HG02610 (cell line): Measurements from ENCODE around the gene RNH1.
A peak's percentile ranks its signal among the peaks of the same experiment; 100 is the strongest.
"Not testable (repeated sequence)": the region's sequence is repeated elsewhere in the genome, so short reads cannot be mapped to it uniquely, and the experiment has no call there.

Source experiments
- ATAC-seq: cut with Tn5 transposase; IDR thresholded peaks from one replicate; pipeline ENCODE4 v1.9.1; 2021; ENCODE audit warnings: mild to moderate bottlenecking, moderate library complexity; ENCODE audit not compliant: unreplicated experiment

The RNH1 gene

DNA sequence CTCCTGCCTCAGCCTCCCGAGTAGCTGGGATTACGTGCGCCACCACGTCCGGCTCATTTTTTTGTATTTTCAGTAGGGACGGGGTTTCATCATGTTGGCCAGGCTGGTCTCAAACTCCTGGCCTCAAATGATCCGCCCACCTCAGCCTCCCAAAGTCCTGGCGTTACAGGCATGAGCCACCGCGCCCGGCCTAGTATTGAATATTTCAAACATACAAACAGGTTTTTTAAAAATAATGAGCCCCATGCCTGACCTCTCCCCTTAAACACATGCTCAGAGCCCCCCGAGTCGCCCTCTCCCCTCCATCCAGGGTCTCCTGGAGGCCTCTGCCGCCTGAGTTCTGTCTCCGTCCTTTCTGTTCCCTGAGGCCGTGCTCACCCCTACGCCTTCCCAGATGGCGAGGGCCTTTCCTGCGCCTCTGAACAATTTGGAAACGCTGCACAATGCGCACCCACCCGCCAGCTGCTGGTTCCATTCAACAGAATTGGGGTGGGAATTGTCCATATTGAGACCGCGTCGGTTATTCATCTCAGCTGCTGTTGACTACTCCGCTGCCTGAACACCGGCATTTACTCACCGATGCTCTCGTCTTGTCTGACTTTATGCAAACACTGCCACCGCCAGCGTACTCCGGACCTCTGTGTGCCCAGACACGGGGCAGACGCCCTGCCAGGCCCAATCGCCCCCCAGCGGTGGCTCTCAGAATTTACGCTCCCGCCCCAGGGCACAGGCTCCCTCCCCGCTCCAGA lies 13.6 kb upstream of the RNH1 start:
- ATAC-seq, result no peak

DNA sequence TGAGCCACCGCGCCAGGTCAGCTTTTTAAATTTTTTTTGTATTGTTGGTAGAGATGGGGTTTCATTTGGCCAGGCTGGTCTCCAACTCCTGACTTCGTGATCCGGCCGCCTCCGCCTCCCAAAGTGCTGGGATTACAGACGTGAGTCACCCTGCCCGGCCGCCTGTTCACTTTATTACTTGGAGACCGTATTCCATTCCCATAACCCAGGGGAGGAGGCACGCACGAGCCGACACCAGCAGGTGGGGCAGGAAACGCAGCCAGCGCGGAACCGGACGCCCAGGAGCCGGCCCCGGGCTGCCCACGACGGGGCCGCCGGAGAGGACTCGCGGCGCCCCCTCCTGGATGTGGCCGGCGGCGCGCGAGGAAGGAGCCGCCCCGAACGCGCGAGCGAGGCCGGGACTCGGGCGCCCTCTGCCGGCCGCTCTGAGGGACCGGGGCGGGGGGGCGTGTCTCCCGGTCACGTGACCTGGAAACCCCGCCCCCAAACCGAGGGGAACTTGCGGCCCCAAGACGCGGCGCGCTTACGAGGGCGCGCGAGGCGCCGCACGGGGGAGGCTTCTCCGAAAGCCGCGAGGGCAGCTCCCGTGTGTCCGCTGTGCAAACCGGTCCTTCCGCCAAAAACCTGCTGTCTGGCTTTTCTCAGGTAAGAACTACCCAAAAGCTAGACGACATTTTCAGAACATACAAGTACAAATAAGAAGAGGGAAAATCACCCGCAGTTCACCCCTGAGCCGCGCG lies 11.6 kb upstream of the RNH1 start:
- ATAC-seq, result peak; percentile 60

GRCh38 chr11:516918-517685 lies 10.1 kb upstream of the RNH1 start:
- not testable (repeated sequence) for ATAC-seq

DNA sequence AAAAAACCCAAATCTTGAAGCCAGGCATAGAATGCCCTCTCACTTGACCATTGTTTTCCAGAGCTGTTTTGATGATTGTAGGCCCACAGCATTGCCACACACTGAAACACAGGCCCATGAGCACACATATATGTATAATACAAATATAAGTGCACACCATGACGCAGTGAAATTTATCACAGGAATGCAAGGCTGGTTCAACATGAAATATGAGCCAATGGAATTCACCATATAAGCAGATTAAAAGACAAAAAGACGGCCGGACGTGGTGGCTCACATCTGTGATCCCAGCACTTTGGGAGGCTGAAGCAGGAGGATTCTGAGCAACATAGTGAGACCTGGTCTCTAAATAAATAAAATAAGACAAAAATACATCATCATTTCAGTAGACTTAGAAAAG lies 9.4 kb upstream of the RNH1 start:
- ATAC-seq, result no peak

GRCh38 chr11:515131-515530 lies 8.1 kb upstream of the RNH1 start:
- no peak for ATAC-seq

DNA sequence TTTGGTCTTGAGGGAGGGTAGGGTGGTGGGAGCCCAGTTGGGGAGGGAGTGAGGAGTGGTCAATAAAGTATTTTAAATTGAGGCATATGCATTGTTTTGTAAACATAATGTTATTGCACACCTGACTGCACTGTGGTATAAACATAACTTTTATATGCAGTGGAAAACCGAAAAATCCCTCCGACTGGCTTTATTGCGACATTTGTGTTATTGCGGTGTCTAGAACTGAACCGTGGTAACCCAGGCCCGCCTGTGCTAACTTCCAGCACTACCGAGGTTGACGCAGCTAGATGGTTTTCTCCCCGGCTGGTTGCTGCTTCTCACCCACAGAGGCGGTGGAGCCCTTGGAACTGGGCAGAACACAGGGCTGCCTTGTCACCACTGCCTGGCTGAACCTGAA lies 7.6 kb upstream of the RNH1 start:
- ATAC-seq, result no peak

DNA sequence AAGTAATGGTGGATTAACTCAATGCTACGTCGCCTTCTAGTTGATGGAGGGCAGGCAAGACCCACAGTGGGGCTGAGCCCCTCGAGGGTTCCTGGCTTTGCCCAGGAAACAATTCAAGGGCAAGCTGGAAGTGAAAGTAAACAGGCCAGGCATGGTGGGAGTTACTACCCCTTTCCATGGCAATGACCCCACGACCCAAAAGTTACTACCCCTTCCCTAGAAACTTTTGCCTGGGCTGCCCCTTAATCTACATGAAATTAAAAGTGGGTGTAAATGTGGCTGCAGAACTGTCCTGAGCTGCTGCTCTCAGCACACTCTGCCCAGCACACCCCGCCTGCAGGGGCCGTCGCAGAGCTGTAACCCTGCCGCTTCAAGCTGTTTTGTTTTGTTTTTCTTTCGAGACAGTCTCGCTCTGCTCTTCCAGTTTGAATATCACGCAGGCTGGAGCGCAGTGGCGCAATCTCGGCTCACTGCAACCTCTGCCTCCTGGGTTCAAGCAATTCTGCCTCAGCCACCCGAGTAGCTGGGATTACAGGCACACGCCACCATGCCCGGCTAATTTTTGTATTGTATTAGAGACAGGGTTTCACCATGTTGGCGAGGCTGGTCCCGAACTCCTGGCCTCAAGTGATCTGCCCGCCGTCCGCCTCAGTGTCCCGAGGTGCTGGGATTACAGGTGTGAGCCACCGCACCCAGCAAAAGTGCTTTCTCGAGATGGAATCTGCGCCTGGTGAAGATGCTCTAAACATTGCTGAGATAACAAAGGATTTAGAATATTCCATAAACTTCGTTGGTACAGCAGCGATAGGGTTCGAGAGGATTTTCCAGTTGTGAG lies 5.9 kb upstream of the RNH1 start:
- no peak for ATAC-seq

DNA sequence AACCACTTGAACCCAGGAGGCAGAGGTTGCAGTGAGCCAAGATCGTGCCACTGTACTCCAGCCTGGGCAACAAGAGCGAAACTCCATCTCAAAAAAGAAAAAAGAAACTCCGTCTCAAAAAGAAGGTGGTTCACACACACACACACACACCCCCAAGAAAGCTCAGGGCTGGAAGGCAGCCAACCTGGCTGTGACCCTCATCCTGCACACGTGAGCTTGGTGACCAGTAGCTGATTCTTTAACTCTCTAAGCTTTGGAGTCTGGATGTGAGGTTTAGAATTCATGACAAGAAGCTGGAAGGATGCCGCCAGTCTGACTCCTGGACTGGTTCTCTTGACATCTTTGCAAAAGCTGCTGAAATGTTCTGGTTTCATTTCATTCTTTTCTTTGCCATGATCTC lies 1.9 kb upstream of the RNH1 start:
- ATAC-seq, result no peak

DNA sequence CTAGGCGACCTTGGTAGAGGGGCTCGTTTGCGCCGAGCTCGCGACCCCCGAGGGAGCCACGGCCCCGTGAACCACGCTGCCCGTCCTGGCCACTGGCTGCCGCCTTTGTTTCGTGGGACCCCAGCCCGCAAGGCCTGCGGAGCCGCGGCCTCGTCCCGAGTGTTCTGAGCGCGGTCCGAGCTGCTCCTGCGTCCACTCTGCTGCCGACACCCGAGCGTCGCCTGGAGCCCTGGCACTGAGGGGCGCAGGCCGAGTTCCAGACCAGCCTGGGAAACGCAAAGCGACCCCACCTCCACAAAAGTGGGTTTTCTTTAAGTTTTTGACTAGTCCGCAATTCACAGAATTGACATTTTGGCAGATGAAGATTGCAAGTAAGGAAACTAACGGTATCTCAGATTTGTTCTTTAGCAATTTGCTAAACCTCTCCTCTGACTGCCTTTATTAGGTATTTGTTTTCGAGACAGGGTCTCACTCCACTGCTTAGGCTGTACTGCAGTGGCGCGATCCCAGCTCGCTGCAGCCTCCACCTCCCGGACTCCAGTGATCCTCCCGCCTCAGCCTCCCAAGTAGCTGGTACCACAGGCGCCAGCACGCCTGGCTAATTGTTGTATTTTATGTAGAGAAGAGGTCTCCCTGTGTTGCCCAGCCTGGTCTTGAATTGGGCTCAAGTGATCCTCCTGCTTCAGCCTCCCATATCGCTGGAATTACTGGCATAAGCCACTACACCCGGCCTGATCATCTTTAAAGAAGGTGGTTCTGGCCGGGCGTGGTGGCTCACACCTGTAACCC lies 879 bp upstream of the RNH1 start:
- ATAC-seq, result no peak

DNA sequence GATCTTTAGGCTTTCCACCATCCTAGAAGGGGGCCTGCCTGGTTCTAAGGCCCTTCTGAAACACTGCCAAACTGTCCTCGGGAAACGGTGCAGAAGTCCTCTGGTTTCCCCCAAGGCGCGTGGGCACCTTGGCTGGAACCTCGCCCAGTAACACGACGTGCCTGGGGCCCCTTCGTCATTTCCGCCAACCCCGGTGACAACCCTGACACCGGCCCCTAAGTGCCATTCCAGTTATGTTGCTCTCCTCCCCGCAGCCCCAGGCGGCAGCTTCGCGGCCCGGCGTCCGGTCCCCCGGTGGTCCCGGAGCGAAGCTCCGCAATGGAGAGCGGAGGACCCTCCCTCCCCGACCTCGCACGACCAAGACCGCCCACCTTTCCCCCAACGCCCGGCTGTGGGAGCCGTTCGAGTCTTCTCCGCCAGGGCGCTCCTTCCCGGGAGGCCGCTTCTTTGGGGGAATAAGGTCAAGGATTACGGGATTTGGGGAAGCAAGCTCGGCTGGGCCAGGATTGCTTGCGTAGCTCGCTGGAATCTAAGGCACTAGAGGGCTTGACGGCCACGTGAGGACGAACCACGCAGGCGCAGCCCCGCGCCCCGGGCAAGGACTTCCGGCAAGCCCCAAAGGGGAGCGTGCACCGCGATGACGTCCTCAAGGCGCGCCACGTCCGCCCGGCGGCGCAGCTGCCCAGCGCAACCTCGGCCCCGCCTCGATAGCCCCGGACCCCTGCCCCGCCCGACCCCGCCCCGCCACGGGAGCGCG lies 626 bp downstream of the RNH1 start:
- peak; percentile 59 for ATAC-seq

- ATAC-seq, result no peak
These were observed 2.1 kb downstream of the RNH1 start for GRCh38 chr11:504994-505344.

GRCh38 chr11:504053-504993 lies 2.7 kb downstream of the RNH1 start:
- ATAC-seq, result no peak

DNA sequence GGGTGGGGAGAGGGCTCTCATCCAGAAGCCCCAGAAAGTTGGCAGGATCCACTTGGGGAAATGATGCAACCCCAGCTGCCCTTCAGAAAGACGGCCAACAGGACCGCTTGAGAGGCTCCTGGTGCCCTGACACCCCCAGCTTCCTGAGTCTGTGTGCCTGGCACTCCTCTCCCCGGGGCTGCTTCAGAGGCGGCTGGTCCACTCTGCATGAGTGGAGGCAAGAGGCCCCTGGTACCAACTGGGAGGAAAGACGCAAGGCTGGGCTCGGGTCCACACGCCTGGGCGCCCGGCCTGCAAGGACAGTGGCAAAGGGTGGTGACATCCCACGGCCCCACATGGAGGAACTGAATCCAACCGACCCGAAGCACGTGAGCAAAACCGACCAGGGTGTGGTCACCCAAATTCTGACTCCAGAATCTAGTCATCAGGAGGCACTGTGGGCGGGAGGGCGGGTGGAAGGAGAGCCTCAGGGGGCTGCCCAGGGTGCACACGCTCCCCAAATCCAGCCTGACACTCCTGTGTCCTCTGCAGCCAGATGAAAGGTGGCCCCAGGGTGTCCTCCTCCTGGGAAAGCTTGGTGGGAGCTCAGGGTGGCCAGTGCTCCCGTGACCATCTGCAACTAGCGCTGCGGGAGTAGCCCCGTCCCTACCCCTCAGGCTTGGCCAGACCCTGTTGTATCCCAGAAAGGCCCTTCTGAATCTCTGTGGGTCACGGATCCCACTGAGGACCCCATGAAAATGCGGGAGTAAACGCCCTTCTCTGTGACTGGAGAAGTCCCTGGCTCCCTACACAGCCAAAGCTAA lies 3.7 kb downstream of the RNH1 start:
- no peak for ATAC-seq

- no peak for ATAC-seq
These were observed 4.5 kb downstream of the RNH1 start for GRCh38 chr11:502288-503178.

- no peak for ATAC-seq
These were observed 5.3 kb downstream of the RNH1 start for GRCh38 chr11:501683-502287.

DNA sequence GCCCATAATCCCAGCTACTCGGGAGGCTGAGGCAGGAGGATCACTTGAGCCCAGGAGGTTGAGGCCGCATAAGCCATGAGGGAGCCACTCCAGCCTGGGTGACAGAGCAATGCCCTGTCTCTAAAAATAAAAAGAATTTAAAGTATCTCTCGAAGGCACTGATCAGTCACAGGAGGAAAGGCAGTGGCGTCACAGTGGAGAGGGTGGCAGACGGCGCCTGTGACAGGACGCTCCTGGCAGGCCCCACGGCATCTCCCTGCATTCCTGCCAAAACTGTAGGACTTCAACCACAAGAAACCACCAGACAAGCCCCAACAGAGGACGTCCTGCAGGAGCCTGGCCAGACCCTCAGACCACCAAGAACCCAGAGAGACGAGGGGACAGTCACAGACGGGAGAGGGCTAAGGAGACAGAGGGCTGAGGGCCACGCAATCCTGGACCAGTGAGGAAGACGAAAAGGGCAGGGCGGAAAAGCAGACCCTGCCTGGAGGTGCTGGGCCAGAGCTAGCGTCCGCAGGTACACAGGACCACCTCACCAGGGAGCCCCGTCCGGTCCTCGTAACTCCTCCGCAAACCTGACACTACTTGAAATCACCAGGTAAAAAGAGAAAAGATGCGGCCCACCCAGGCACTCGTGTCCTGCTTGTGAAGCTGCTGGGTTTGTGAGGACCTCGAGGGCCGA lies 5.9 kb downstream of the RNH1 start:
- no peak for ATAC-seq
